GM12872 (cell line): ENCODE measurements around the gene PHF20.

ENCODE experiments used
- TF ChIP-seq, protein P1 (sequence below): IDR thresholded peaks from 3 replicates; pipeline ENCODE4 v1.5.1; 2011; ENCODE audit warnings: low read depth, mild to moderate bottlenecking, low read length, moderate library complexity; ENCODE audit not compliant: insufficient read depth

PHF20 gene

DNA sequence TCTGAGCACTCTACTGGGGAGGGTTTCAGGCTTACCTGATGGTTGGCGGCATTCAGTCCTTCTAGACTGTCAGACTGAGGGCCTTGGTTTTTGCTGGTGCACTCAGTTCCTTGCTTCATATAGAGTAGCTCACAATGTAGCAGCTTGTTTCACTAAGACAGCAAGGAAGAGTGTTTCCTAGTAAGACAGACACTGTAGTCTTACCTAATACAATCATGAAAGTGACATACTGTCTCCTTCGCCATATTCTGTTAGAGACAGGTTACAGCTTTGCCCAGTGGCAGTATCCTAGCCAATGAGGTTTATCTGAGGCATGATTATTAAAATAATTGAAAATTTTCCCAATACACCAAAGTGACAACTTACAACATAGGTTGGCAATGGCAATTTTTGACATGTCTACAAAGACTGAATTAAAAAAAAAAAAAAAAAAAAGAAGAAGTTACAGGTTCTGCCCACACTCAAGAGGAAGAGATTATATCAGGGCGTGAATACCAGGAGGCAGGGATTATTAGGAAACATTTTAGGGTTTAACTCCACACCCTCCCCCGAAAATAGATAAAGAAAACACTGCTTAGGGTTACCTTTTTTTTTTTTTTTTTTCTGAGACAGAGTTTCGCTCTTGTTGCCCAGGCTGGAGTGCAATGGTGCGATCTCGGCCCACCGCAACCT lies 115.7 kb downstream of the PHF20 start:
- TF ChIP-seq, protein P1, sequence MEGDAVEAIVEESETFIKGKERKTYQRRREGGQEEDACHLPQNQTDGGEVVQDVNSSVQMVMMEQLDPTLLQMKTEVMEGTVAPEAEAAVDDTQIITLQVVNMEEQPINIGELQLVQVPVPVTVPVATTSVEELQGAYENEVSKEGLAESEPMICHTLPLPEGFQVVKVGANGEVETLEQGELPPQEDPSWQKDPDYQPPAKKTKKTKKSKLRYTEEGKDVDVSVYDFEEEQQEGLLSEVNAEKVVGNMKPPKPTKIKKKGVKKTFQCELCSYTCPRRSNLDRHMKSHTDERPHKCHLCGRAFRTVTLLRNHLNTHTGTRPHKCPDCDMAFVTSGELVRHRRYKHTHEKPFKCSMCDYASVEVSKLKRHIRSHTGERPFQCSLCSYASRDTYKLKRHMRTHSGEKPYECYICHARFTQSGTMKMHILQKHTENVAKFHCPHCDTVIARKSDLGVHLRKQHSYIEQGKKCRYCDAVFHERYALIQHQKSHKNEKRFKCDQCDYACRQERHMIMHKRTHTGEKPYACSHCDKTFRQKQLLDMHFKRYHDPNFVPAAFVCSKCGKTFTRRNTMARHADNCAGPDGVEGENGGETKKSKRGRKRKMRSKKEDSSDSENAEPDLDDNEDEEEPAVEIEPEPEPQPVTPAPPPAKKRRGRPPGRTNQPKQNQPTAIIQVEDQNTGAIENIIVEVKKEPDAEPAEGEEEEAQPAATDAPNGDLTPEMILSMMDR: no peak

DNA sequence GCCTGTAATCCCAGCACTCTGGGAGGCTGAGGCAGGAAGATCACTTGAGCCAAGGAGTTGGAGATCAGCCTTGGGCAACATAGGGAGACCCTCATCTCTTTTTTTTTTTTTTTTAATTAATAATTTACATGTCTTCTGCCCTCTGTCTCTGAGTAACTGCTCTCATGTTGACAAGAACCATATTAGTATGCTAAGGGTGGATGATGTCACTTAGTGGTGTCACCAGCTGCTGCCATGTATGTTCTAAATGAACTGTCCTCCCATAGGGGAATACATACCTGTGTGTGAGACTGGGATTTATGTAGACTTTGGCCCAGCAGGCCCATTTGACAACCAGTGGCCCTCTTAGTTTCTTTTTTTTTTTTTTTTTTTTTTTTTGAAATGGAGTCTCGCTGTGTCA lies 116.8 kb downstream of the PHF20 start:
- TF ChIP-seq, protein P1: no peak

DNA sequence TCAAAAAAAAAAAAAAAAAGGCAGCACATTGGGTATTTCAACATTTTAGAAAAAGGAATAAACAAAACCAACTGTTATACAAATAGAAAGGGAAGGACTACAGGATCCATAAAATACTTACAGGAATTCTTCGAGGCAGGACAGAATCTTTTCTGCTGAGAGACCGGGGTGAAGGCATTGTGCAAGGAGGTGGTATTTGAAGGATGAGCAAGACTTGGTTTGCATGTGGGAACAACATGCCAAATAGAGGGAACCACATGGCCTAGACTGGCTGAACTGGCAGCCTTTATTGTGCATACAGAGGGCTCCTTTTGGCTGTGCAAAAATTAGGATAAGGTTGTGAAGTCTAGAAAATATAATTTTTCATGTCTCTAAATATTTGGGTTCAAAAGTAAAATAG lies 119.6 kb downstream of the PHF20 start:
- TF ChIP-seq, protein P1: no peak

DNA sequence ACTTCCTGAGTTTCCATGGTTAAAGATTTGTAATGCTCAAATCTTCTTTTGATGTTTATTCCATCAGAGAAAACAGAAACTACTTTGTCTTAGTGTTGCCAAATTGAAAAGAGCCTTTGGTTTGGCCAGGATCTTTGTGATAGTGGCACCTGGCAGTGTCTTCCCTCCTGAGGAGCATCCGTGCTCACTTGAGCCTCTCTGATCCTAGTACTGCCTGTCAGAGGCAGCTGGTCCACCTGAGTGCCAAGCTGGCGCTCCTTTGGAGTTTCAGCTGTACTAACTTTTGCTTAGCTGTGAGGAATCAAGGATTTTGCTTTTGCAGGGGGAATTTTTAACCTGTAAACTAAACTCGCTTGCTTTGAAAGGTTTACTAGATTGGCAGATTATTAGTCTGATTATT lies 121.1 kb downstream of the PHF20 start:
- TF ChIP-seq, protein P1: no peak

DNA sequence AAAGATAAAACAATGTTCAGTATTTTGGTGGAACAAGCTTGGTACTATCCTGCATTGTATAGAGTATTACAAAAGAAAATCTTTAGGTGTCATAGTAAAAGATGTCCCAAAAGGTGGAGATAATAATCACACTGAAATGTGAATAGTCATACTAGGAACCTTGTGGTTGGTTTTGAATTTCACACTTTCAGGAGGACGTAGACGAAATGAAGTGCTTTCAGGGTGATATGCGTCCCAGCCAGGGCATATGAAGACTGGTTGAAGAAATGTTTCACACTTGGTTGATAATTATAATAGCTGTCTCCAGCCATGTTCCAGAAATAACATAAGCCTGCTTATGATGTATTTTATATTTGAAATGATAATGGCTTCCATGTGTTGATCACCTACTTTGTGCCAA lies 122.1 kb downstream of the PHF20 start:
- TF ChIP-seq, protein P1: no peak

DNA sequence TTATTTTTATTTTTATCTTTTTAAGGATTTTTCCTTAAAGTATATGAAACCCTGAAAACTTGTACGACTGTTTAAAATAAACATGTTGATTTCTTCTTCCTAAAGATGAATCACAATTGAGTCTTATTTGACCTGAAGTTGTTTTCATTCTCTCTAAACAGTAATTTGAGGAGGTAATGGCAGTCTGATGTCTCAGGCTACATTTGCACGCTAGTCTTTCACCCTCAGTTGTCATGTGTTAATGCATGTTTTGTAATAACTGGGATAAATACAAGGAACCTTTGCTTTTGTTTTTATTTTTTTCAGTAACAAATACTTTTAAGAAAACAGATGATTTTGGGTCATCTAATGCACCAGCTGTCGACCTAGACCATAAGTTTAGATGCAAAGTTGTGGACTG lies 127.2 kb downstream of the PHF20 start:
- TF ChIP-seq, protein P1: no peak

DNA sequence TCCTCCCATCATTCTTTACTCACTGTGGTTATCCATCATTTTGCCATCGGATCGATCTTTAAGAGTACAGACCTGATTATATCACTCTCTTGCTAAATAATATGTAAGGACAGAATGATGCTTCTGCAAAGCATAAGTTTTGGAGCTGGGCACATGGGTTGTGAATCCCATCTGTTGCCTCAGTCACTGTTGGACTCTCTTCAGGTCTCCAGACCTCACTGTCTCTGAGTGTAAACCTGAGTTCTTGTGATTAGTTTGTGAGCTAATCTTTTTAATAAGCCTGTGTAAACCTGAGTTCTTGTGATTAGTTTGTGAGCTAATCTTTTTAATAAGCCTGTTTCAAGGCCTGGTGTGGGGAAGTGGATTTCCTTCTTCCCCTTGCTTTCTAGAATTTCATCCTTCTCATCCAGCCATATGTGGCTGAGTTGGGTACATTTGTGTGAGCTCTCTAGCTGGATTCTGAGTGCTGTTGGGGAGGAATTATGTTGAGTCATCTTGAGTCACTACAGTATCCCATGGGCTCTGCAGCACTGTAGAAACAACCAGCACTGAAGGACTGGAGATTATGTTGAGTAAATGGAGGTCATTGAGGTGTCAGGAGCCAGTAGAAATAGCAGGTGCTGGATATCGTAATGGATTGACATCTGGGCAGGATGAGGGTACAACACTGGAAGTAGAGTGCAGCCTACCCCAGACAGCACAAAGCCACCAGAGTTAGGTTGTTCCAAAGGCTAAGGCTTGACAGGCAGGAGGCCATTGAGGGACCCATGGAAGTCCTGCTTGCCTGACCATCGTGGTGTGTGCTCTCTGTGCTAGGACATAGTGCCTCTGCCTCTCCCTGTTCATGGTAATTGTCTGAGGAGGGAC lies 130.1 kb downstream of the PHF20 start:
- TF ChIP-seq, protein P1: no peak
